Stimulated activated CD8-positive, alpha-beta memory T cell treated with anti-CD3 and anti-CD28 coated beads, Interleukin-15, amount 100 ng/mL, for 4 hours (primary cell): ENCODE measurements around the gene TXNRD2.

Experiments
- DNase-seq, 2 donors: peaks; one replicate each; pipeline ENCODE4 v3.0.0-alpha.2; 2020; ENCODE audit warnings: low read depth in 2 of 2

Gene TXNRD2

DNA sequence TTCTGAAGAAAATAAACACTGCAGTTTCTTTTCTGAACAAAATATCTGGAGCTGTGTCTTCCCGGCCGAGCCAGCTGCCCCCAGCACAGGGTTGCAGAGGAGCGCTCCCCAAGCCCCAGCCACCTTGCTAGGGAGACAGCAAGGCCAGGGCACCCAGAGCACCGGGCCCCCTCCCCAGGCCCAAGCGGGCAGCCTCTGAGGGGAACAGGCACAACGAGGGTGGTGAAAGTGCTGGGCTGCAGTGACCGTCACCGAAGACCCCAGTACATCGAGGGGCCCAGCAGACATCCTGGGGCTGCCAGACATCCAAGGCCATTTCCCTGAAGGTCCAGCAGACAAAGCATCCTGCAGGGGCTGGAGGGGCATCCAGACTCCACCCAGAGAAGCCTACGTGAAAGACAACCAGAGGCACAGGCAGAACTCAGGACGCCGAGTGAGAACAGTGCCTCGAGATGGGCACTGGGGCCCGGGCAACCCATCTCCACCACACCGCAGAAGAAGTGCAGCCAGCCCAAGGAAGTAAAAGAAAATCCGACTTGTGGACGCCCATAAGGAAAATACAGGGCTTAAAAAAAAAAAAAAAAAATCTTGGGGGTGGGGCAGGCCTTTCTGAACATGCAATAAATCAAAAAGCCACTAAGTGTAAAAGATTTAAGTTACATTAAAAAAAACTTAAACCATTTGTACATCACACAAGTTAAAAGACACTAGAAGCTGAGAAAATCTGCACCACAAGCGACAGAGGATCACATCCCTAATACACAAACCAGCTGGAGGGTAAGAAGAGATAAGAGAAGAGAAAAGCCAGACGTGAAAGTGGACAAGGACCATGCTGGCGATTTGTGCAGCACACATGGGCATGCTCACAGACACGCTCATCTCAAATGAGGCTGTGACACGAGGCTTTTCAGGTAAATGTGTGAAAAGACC, 36.0 kb downstream of the TXNRD2 start:
- no peak for DNase-seq

DNA sequence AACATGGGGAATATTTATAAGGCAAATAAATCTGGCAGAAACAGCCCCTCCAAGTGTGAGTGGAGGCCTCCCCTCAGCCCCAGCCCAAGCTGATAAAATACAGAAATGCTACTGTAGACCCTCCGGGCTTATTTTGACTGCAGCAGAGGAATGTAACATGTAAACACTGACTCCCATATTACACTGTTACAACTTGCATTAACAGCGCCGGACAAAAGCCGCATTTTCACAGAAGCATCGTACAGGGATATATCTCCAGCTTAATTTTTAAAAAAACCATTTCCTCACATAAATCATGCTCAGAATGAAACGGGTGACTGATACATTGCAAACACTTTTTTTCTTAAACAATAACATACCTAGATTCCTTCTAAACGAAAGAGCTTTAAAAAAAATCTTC, 36.7 kb downstream of the TXNRD2 start:
- DNase-seq, result no peak

DNA sequence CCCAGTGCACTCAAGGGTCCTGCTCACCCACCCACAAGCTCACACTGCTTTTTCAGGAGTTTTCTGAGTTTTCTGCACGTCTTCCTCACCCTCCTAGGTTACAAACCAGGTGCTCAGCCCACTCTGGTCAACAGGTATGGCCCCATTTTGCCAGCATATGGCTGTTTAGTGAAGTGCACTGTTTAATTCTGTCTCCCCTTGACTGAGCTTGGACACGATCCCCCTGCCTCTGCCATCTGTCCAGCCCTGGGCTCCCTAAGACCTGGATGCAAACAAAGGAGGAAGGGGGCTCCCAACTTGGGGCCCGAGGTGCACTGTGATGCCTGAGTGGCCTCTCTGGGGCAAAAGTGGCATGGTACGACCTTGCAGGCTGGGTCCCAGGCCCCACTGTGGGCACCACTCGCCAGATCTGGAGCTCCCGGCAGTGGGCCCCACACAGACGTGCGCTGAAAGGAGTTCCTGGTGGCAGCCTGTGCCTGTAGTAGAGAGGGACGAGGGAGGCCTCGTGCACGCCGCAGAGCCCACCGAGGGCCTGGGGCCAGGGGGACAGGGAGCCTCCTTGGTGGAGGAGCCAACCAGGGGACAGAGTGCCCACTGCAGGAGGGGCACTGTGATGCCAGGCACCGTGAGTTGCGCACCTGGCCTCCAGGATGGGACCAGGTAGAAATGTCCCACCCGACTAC, 37.3 kb downstream of the TXNRD2 start:
- no peak for DNase-seq

DNA sequence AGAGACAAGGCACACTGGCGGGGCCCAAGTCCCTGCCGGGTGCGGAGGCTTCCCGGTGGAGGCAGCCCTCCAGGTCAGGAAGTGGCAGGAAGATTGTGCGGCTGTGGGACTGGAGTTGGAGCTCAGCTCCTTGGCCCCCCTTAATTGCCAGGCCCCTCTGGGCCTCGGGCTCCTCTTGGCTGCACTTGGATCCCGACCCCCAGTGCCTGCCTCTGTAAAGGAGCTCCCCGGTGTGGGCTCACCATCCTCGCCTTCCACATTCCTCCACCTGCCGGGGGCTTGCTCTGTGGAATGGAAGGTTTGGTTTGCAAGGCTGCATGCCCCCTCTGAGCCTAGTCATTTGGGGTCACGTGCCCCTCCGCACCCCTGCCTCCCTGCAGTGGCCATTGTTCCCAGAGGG, 38.1 kb downstream of the TXNRD2 start:
- DNase-seq, result no peak

DNA sequence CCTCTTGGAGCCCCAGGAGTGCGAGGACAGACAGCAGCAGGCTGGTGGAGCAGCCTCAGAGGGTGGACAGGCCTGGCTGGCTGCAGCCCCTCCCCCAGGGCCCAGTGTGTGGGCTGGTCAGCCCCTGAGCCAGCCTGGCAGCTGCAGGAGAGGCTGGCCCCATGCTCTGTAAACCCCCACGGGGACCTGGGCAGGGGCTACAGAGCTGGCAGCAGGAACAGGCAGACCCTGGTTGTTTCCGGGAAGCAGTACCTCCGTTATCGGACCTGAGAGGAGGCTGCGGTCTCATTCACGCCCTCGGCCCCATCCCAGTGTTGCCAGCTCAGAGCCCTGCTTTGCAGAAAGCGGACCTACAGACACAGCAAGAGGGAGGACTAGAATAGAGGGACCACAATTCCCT, 38.6 kb downstream of the TXNRD2 start:
- no peak for DNase-seq

DNA sequence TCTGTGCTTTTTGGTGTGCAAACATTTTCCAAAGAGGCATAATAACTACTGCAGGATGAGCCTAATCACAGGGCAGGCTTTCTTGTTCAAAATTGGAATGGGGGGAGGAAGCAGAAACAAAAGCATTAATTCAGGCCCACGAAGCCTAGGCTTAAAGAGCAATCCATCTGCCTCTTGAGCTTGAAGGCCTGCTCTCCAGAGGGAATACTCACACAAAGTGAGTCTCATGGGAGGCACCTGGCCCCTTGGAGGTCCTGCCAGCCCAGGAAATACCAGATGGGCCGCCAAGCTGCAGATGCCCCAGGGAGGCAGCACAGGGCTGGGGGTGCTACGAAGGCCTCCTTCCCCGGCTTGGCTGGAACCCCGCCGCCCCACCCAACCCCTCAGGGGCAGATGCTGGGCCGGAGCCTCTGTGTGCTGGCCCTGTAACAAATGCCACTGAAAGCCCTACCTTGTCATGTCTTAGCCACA, 39.3 kb downstream of the TXNRD2 start:
- no peak for DNase-seq

DNA sequence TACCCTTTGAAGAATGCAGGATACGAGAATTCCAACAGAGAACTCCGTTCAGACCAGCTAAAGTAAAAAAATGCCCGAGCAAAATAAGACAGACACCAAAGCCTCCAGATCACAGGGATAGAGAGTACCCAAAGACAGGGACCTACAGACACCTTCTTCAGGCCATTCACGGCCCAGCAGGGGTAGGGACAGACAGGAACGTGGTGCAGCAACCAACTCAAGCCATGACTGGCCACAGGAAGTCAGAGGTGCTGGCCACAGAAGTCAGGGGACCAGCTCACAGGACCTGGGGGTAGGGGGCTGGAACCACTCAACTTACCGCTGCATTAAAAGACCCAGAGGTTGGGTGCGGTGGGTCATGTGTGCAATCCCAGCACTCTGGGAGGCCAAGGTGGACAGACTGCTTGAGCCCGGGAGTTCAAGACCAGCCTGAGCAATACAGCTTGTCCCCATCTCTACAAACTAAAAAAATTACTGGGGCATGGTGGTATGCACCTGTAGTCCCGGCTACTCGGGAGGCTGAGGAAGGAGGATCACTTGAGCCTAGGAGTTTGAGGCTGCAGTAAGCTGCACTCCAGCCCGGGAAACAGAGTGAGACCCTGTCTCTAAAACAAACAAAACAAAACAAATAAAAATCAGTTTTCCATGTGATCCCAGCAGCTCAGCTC, 39.9 kb downstream of the TXNRD2 start:
- DNase-seq, result no peak

DNA sequence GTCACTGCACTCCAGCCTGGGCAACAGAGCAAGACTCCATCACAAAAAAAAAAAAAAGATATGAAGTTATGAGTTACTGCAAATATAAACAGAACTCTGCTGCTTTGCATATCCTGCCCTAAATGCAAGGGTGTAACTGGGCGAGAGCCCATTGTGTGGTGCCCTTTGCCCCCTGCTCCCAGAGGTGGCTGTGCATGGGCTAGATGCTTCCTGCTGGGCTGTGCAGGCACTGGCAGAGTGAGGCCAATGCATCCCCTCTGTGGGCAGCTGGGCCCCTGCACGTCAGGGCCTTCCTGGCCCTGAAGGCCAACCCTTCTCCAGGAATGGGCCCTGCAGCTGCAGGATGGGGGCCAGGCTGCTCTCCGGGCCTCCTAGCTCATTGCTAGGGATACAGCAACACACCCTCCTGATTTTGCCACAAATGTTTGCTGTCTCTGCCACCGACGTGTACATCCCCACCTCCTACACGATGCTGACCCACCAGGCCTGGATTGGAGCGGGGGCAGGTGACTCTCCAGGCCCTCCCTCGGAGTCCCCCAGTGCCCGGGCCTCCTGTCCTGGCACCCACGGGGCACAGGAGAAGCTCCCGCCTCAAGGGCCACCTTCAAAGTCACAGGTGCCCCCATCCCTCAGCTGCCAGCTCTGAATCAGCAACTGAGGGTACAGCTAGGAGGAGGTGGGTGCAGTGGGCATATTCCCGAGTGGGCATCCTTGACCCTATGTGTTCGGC, 40.7 kb downstream of the TXNRD2 start:
- DNase-seq, result no peak

DNA sequence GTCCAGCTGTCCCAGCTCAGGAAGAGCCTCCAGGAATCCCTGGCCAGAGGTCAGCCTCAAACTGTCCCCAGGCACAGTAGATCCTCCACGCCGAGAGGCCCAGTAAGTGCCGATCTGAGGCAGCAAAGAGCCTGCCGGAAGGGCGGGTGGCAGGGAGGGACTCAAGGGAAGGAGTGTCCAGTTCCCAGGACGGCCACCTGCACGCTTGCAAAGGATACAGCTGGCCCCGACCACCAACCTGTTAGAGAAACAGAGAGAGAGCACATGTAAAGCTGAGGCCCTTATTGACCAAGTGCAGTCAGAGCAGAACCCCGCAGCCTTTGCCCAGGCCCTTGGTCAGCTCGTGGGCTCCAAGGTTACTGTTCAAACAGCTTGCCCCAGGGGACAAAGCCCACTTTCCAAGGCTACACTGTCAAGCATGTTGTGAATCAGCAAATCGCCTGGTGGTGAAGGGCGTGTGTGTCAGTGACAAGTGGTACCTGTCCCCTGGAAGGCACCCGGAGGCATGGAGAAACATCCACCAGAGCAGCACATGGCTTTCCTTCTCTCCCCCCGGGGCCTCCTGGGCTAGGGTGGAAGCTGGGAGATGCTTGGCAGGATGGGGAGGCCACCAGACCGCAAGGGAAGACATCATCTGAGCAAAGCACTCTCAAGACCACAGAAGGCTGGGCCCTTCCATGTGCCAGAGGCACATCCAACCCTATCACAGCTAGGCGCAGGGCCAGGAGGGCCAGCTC, 42.6 kb downstream of the TXNRD2 start:
- no peak for DNase-seq

DNA sequence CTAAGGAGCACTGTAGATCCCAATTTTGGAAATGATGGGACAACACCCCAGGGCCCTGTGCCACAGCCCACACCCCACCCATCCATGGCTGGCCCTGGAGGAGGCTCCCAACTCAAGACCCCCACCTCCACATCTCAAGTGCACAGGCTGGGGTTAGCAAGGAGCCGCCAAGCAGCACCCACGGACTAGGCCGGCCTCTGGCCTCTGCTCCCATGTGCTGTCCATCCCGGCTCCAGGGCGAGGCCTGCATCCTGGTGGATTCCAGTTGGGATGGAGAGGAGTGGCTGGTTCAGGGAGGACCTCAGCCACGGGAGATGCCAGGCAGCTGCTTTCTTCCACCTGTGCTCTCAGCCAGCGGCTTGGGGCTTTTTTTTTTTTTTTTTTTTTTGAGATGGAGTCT, 43.5 kb downstream of the TXNRD2 start:
- DNase-seq, result no peak

DNA sequence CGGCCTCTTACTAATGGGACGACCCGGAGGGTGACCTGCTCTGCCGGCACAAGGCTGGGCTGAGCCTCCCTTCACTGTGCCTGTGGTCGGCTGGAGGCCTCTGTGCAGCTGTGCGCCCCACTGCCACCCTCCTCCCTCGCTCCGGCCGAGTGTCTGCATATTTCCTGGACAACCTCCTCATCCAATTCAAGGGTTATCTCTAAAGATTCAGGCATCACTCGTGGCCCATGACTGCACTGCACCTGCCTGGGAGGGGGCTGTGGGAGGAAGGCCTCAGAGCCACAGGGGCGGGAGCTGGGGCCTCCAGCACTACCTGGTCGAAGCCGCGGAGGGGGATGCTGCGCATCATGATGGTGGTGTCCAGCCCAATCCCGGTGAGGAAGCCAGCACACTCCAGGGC, 43.9 kb downstream of the TXNRD2 start:
- no peak for DNase-seq

DNA sequence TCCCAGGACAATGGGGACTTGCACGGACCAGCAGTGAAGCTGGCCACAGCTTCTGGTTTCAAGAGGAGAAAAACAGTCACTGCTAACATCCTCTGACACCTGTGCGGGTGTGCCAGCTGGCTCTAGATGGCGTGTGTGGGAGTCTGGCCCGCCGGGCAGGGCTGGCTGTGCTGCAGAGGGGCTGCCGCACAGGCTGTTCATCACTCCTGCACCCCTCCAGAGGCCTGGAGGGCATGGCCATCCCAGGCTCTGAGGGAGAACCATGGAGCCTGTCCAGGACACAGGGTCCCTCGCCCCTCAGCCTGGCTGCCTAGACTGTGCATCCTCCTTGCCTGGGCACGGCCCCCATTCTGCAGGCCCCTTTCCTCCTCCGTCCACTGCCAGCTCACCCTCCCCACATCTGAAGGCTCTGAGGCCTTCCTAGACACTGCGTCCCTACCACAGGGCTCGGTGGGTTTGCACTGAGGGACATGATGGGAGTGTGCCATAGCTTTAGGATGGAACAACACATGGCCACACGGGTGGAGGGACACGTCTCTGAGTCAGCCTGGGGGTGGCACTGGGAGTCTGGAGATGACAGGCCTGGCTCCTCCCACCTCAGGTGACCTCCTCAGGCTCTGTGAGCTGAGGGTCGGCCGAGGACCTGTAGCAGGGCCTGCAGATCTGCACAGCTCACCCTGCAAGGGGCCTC, 44.8 kb downstream of the TXNRD2 start:
- DNase-seq, result no peak

DNA sequence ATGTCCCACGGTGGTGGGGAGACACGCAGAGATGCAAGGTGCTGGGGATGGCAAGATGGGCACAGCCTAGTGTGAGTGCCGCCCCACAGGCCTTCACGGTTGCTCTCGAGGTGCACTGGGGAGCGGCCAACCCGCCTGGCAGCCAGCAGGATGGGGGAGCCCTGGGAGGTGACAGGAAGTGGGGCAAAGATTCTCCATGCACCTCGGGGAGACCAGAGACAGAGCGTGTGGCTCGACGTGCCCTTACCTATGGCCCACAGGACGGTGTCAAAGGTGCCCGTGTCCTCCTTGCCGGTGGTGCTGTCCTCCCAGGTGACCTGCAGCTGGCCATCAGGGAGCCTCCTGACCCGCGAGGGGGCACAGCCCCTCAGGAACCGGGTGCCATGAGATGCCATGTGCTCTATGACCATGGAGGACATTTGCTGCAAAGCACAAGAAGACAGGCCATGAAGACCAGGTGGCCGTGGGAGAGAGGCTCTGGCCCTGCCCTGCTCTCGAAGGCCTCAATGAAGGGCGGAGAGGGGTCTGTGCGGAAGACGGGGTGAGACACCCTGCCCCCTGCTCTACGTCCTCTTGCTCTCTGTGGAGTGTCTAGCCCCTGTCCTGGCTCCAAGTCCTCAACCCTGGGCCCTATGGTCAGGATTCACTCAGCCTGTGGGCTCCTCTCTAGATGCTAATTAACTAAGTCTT, 46.3 kb downstream of the TXNRD2 start:
- DNase-seq, result no peak

DNA sequence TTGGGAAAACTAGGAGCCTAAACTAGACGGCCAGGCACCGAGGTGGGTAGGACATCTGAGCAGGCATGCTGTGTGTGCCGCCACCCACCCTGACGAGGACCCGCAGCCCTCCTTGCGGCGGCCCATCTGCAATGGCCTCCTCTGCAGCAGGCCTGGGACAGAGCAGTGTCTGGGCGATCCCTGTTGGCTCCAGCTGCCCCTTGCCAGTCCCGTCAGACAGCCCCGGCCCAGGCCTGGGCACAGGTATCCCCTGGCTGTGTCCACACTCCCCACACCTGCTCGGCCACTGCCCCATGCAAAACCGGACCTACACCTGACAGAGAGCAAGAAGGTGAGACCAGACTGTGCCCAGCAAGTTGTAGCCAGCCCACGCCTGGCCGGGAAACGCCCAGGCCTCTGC, 48.3 kb downstream of the TXNRD2 start:
- DNase-seq, result no peak

DNA sequence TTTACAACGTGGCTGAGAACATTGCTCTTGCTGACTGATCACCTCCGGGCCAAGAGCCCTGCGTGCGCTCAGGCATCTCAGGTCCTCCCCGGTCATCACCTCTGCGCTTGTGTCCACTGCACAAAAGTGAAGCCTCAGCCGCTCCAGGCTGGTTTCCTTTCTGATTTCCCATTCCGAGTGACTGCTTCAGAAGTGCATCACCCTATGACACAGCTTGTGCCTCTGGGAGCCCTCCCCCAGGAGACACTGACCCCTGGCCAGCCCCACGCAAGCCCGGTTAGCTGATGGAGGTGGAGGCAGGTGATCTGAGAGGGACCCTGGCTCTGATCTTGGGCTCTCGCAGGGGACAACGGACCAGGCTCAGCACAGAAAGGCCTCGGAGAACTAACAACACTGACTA, 48.7 kb downstream of the TXNRD2 start:
- no peak for DNase-seq

DNA sequence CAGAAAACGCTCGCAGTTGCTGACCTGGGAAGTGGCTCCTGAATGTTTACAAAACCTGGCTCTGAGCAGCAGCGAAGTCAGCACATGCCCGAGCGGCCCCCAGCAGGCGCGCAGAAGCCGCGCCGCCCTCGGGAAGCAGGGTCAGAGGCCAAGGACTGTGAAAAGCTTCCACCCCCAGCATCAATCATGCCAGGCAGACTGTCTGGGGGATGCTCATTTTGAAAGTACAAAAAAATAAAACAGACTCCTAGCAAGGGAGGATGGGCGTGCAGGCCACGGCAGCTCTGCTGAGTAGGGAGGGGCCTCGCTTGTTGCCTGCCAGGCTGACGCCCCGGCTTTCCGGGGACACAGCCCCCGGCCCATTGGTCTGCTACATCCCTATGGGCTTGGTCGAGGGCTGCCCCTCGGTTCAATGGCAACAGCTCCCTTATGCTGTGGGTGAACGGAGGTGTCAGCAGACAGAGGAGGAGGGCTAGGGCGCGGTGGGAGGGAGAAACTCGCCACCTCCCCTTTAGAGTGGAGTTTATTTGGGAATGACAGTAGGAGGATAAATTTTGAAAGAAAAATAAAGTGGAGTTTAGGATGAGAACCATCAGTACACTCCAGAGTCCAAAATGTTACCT, 49.2 kb downstream of the TXNRD2 start:
- peak in 1 of 2 donors; percentile 17 for DNase-seq

DNA sequence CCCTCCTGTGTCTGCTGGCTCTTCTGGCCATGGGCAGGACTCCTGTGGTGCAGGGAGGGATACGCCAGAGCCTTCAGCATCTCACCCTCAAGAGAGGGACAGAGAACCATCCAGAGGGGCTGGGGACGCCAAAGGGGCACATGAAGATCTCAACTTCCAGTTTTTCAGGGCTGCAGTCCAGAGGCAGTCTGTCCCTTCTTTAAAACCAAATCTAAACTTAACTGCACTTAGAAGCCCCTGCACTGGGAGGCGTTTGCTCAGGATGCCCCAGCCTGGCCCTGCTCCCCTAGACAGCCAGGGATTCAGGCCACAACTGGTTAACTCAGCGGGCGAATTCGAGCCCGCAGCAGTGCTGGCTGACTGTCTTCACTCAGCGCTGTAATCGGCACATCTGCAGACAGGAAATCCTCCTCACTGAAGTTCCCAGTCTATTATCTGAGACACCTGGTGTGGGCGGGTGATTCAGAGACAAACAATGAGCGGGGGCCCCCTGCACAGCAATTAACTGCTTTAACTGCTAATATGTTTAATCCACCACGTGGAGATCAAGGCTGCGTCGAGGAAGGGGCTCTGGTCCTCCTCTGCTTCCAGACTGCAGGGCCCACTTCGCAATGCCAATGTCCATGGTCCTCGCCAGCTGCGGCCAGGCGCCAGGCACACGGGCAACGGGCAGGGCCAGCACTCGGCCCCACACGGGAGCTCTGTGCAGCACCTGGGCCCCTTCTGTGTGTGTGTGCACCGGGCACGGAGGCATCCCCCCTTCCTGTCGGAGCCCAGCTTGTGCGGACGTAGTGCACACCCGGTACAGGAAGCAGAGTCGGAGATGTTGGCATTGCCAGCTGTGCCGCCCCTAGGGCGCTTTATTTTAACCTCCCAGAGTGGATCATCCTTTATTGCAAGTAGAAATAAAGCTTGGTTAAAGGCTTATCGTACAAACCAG, 50.0 kb downstream of the TXNRD2 start:
- DNase-seq, result peak; percentile 61 to 81
